ENCODE measurements around the gene PRXL2C.
"Not testable (repeated sequence)": the region's sequence is repeated elsewhere in the genome, so short reads cannot be mapped to it uniquely, and the experiment has no call there.

PRXL2C gene

GRCh38 chr9:96649620-96650324 lies 5.3 kb downstream of the PRXL2C start:
- DNase-seq = no peak

- DNase-seq = no peak
These were observed 8.8 kb downstream of the PRXL2C start for GRCh38 chr9:96646081-96646991.

GRCh38 chr9:96644137-96644536 lies 11.0 kb downstream of the PRXL2C start:
- DNase-seq = no peak

GRCh38 chr9:96641514-96641913 lies 13.6 kb downstream of the PRXL2C start:
- no peak for DNase-seq

- DNase-seq = no peak
These were observed 16.3 kb downstream of the PRXL2C start for GRCh38 chr9:96638606-96639364.

GRCh38 chr9:96636368-96636767 lies 18.7 kb downstream of the PRXL2C start:
- DNase-seq = no peak

- not testable (repeated sequence) for DNase-seq
These were observed 21.5 kb downstream of the PRXL2C start for GRCh38 chr9:96633579-96633978.

GRCh38 chr9:96626912-96627311 lies 28.2 kb downstream of the PRXL2C start:
- DNase-seq = no peak

GRCh38 chr9:96621618-96622017 lies 33.5 kb downstream of the PRXL2C start:
- DNase-seq = no peak

- no peak for DNase-seq
These were observed 34.3 kb downstream of the PRXL2C start for GRCh38 chr9:96620832-96621269.

GRCh38 chr9:96620181-96620514 lies 35.0 kb downstream of the PRXL2C start:
- no peak for DNase-seq

GRCh38 chr9:96619491-96620180 lies 35.5 kb downstream of the PRXL2C start, which contains the start of gene CDC14B:
TSS of gene CDC14B (minus strand) at chr9:96619843. CDS start at chr9:96619378, 465 bp downstream.
- DNase-seq = peak; percentile 40

- no peak for DNase-seq
These were observed 36.0 kb downstream of the PRXL2C start for GRCh38 chr9:96619124-96619465.

GRCh38 chr9:96618209-96619123 lies 36.7 kb downstream of the PRXL2C start:
- no peak for DNase-seq

- DNase-seq = no peak
These were observed 37.5 kb downstream of the PRXL2C start for GRCh38 chr9:96617439-96618185.

GRCh38 chr9:96616817-96617438 lies 38.2 kb downstream of the PRXL2C start:
- DNase-seq = no peak

- no peak for DNase-seq
These were observed 39.7 kb downstream of the PRXL2C start for GRCh38 chr9:96615411-96615810.

- not testable (repeated sequence) for DNase-seq
These were observed 40.5 kb downstream of the PRXL2C start for GRCh38 chr9:96614664-96615063.

GRCh38 chr9:96612966-96613589 lies 42.0 kb downstream of the PRXL2C start:
- no peak for DNase-seq
